SK-N-SH (cell line): ENCODE results near the gene DPF3. TPM values are rescaled to one million over a fixed set of nuclear protein-coding genes. Genes with fewer than 3 reads are reported as not detected.

Experiments used
- CTCF ChIA-PET: fragments of 300-600, 350-600 bp; formaldehyde crosslinking; extraction: SDS; loops from one replicate; lab custom pipeline; 2021; lab: Yijun Ruan, JAX
- POLR2A ChIA-PET: fragments of 350-600 bp; sonication (Branson Sonifier 250); formaldehyde crosslinking; extraction: SDS; loops from one replicate; lab custom pipeline; 2020; ENCODE audit warnings: antibody characterized with exemption, inconsistent platforms; lab: Yijun Ruan, JAX
- DNase-seq: peaks from one replicate; pipeline ENCODE4 v3.0.0; 2012
- H2AFZ ChIP-seq: fragments of 200-600 bp; sonication (generic); 2 replicates; pipeline ENCODE4 v1.8.1; 2016; ENCODE audit warnings: antibody characterized with exemption, mild to moderate bottlenecking, low read depth
- H3F3A ChIP-seq: fragments of 200-600 bp; sonication (generic); replicated peaks from 2 replicates; pipeline ENCODE3; 2016; ENCODE audit warnings: antibody characterized with exemption, mild to moderate bottlenecking; ENCODE audit not compliant: insufficient read depth
- H3K27ac ChIP-seq, 2 experiments: fragments of 200-500 bp in 1 of 2; fragments of 200-600 bp in 1 of 2; sonication (Bioruptor generic) in 1 of 2; sonication (generic), shearing (Covaris generic) in 1 of 2; 2 replicates each; pipeline versions ENCODE4 v1.5.1 to v1.6.1; 2014 to 2016; ENCODE audit warnings: low read depth in 2 of 2, inconsistent platforms in 1 of 2, low read length in 1 of 2, mild to moderate bottlenecking in 1 of 2, mixed read lengths in 1 of 2
- H3K27me3 ChIP-seq: fragments of 200-600 bp; sonication (generic), shearing (Covaris generic); 2 replicates; pipeline ENCODE4 v1.6.1; 2016; ENCODE audit warnings: mixed run types; ENCODE audit not compliant: insufficient read depth
- H3K36me3 ChIP-seq, 2 experiments: fragments of 200-500 bp in 1 of 2; fragments of 200-600 bp in 1 of 2; sonication (Bioruptor generic) in 1 of 2; sonication (generic) in 1 of 2; replicated peaks in 1 of 2; 2 replicates each; pipeline versions ENCODE3 to v1.5.1; 2014 to 2016; ENCODE audit warnings: low read length in 1 of 2, mild to moderate bottlenecking in 1 of 2; ENCODE audit not compliant: insufficient read depth in 2 of 2, control insufficient read depth in 1 of 2
- H3K4me1 ChIP-seq, 2 experiments: fragments of 200-500 bp in 1 of 2; fragments of 200-600 bp in 1 of 2; sonication (Bioruptor generic) in 1 of 2; sonication (generic), shearing (Covaris generic) in 1 of 2; 2 replicates each; pipeline versions ENCODE4 v1.5.1 to v1.6.1; 2014 to 2016; ENCODE audit warnings: low read depth in 1 of 2, low read length in 1 of 2, mixed run types in 1 of 2; ENCODE audit not compliant: insufficient read depth in 2 of 2, control insufficient read depth in 1 of 2
- H3K4me2 ChIP-seq: fragments of 200-600 bp; sonication (generic), shearing (Covaris generic); 2 replicates; pipeline ENCODE4 v1.6.1; 2017; ENCODE audit warnings: mixed run types
- H3K4me3 ChIP-seq, 2 experiments: fragments of 200-500 bp in 1 of 2; fragments of 200-600 bp in 1 of 2; sonication (Bioruptor generic) in 1 of 2; sonication (generic), shearing (Covaris generic) in 1 of 2; 2 replicates each; pipeline versions ENCODE4 v1.5.1 to v1.8.1; 2014 to 2016; ENCODE audit warnings: low read depth in 2 of 2, inconsistent platforms in 1 of 2, low read length in 1 of 2, mild to moderate bottlenecking in 1 of 2, mixed read lengths in 1 of 2, moderate library complexity in 1 of 2
- H3K79me2 ChIP-seq: fragments of 200-600 bp; sonication (generic); 2 replicates; pipeline ENCODE4 v1.8.1; 2017; ENCODE audit warnings: mild to moderate bottlenecking; ENCODE audit not compliant: insufficient read depth
- H3K9ac ChIP-seq: fragments of 200-600 bp; sonication (generic); 2 replicates; pipeline ENCODE4 v1.6.1; 2017; ENCODE audit warnings: mixed run types
- H3K9me2 ChIP-seq: fragments of 200-600 bp; sonication (generic); 2 replicates; pipeline ENCODE4 v1.6.1; 2017; ENCODE audit warnings: mixed run types
- H3K9me3 ChIP-seq: fragments of 200-600 bp; sonication (generic); 2 replicates; pipeline ENCODE4 v1.6.1; 2017; ENCODE audit warnings: mixed run types, mild to moderate bottlenecking, moderate library complexity
- H4K20me1 ChIP-seq: fragments of 200-600 bp; sonication (generic); 2 replicates; pipeline ENCODE4 v1.6.1; 2017; ENCODE audit warnings: mild to moderate bottlenecking, mixed run types; ENCODE audit not compliant: insufficient read depth
- CTCF ChIP-seq: fragments of 200-600 bp; sonication (generic); IDR thresholded peaks from 2 replicates; pipeline ENCODE4 v1.6.1; 2017; ENCODE audit warnings: antibody characterized with exemption, mild to moderate bottlenecking, moderate library complexity
- FOXJ3 ChIP-seq: sonication (generic); formaldehyde crosslinking; IDR thresholded peaks from 2 replicates; pipeline ENCODE4 v1.5.1; 2020; ENCODE audit warnings: mild to moderate bottlenecking, missing genetic modification reagents
- GABPA ChIP-seq: IDR thresholded peaks from 2 replicates; pipeline ENCODE4 v1.4.0; 2012; ENCODE audit warnings: low read depth, mild to moderate bottlenecking
- MXI1 ChIP-seq: IDR thresholded peaks from 2 replicates; pipeline ENCODE4 v1.6.1; 2012; ENCODE audit warnings: mild to moderate bottlenecking, low read depth, low read length, improper control_type of control experiment
- NFIC ChIP-seq: IDR thresholded peaks from 2 replicates; pipeline ENCODE4 v1.4.0; 2012; ENCODE audit warnings: borderline replicate concordance
- NRF1 ChIP-seq: IDR thresholded peaks from 2 replicates; pipeline ENCODE4 v1.6.1; 2012; ENCODE audit warnings: low read depth, mild to moderate bottlenecking, low read length
- POLR2AphosphoS5 ChIP-seq: IDR thresholded peaks from 2 replicates; pipeline ENCODE4 v1.6.1; 2012; ENCODE audit warnings: low read depth, low read length
- RAD21 ChIP-seq: IDR thresholded peaks from 2 replicates; pipeline ENCODE4 v1.6.1; 2012; ENCODE audit warnings: mild to moderate bottlenecking, low read length
- REST ChIP-seq: IDR thresholded peaks from 2 replicates; pipeline ENCODE4 v1.6.1; 2012; ENCODE audit warnings: mild to moderate bottlenecking, low read depth, low read length, moderate library complexity
- RXRA ChIP-seq: IDR thresholded peaks from 2 replicates; pipeline ENCODE4 v1.4.0; 2012; ENCODE audit warnings: low read depth, mild to moderate bottlenecking, borderline replicate concordance
- TAF1 ChIP-seq: IDR thresholded peaks from 2 replicates; pipeline ENCODE4 v1.6.1; 2012; ENCODE audit warnings: low read depth, mild to moderate bottlenecking, low read length, moderate library complexity, borderline replicate concordance
- USF2 ChIP-seq: fragments of 150-350 bp; IDR thresholded peaks from 2 replicates; pipeline ENCODE4 v1.6.1; 2017; ENCODE audit warnings: antibody characterized with exemption, low read length, low read depth, borderline replicate concordance
- ZBTB33 ChIP-seq: IDR thresholded peaks from 2 replicates; pipeline ENCODE4 v1.4.0; 2012; ENCODE audit warnings: low read depth, borderline replicate concordance
- WGBS: methylation state at CpG from one replicate; pipeline ENCODE4 v1.1.6; 2017; ENCODE audit warnings: low lambda C conversion rate; 5-methylcytosine and 5-hydroxymethylcytosine counted together
- polyA plus RNA-seq, 3 experiments: library from polyadenylated mRNA; depleted of rRNA; stranded (reverse); fragments of >200 nt; gene quantifications; 2 replicates each; pipeline ENCODE4 v1.2.3, GENCODE V29; 2012

DPF3 gene
- polyA plus RNA-seq, 1 of the 3 experiments (the other 2 are of a cell fraction): 2.8 TPM

- no peak for TF ChIP-seq CTCF
- no peak for TF ChIP-seq RXRA
- TF ChIP-seq GABPA: no peak
- no peak for TF ChIP-seq MXI1
- no peak for TF ChIP-seq ZBTB33
- TF ChIP-seq NFIC: no peak
- TF ChIP-seq NRF1: no peak
- no peak for TF ChIP-seq USF2
- TF ChIP-seq RAD21: no peak
These were observed 178.1 kb downstream of the DPF3 start (continued) for GRCh38 chr14:72715850-72716228.

- no peaks in the 10 kb centered on the region for H3K9me2 ChIP-seq
- H3K4me3 ChIP-seq: no peak overlapping the region
- no peaks in the 10 kb centered on the region for H4K20me1 ChIP-seq
- H3K9me3 ChIP-seq: no peaks in the 10 kb centered on the region
- no peak for TF ChIP-seq TAF1
- TF ChIP-seq POLR2AphosphoS5: no peak
- TF ChIP-seq USF2: no peak
- TF ChIP-seq FOXJ3 (CRISPR knock-in tag): no peak
- TF ChIP-seq NFIC: no peak
- TF ChIP-seq NRF1: no peak
- no peak for TF ChIP-seq REST
- H2AFZ ChIP-seq: no peak overlapping the region
- no peaks in the 10 kb centered on the region for H3K27me3 ChIP-seq
- WGBS: 86% methylated on average over 7 of the region's 7 CpGs
- no peak overlapping the region for H3K9ac ChIP-seq
- H3K27ac ChIP-seq: no peak overlapping the region
- no peak overlapping the region for H3K4me2 ChIP-seq
- H3K79me2 ChIP-seq: no peaks in the 10 kb centered on the region
- DNase-seq: no peak
- H3F3A ChIP-seq: no peaks in the 10 kb centered on the region
- H3K36me3 ChIP-seq: no peaks in the 10 kb centered on the region
- H3K4me1 ChIP-seq: no peaks in the 10 kb centered on the region
- ChIA-PET POLR2A (no interaction called here), CTCF (no interaction called here)
These were observed 178.6 kb downstream of the DPF3 start for GRCh38 chr14:72715215-72715849.
